ENCODE results near the gene HDAC9.

The HDAC9 gene

DNA sequence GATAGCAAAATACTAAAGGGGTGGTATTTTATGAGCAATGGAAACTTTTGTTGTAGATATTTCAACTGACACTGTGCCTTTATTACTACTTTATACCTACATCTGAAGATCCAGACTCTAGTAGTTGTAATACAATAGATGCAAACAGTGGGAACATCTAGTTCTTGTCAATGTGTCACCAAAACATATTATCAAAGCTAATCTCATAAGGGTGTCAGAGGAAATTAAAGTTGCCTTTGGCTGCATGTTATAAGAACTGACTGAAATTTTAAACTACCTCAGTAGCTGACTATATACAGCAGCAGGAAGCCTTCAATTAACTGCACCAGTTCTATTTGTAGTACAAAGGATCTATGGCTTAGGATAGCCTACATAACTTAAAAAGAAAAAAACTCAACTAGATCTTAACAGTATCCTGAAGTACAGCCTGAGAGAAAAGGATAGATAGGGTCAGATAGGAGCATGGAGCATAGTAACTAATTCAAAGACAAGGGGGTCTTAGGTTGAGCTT lies 30.9 kb downstream of the HDAC9 start:
- DNase-seq (ENCODE audit: low spot score) = no peak

DNA sequence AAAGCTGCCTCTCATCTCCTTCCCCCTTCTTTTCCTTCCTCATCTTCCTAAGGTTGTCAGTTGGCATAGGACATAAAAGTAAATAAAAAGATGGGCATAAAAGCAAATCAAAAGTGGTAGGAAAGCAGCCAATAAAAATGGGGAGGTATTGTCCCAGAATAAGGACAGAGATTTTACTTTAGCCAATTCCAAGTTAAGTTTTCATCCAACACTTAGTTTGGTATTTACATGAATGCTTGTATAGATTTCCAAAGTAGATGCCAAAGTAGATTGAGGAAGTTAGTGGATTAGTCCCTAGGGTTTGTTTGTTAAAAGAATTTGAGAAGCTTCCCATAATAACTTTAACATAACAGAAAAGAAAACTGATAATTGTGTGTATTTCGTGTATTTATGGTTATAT lies 33.7 kb downstream of the HDAC9 start:
- DNase-seq (ENCODE audit: low spot score) = no peak

- no peak for DNase-seq (ENCODE audit: low spot score)
These were observed 35.0 kb downstream of the HDAC9 start for GRCh38 chr7:18530224-18531179.

DNA sequence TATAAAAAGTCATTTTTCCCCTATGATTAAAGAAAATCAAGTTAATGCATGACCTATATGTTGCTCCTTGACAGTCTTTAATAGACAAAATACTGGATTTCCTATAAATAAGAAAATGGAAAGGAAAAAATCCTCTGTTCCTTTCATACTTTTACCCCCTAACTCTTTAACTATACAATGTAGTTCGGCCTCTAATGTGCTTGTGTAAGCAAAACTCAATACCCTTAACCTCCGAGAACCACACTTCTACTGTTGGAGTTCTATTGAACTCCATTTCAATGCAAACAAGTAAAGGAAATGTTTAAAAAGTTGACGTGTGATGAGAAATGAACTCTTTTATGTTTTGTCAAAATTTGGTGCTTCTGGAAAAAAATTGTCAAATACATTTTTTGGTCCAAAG lies 36.0 kb downstream of the HDAC9 start:
- no peak for DNase-seq (ENCODE audit: low spot score)

- DNase-seq (ENCODE audit: low spot score) = no peak
These were observed 37.3 kb downstream of the HDAC9 start for GRCh38 chr7:18532813-18533212.

- no peak for DNase-seq (ENCODE audit: low spot score)
These were observed 38.9 kb downstream of the HDAC9 start for GRCh38 chr7:18534481-18534880.

DNA sequence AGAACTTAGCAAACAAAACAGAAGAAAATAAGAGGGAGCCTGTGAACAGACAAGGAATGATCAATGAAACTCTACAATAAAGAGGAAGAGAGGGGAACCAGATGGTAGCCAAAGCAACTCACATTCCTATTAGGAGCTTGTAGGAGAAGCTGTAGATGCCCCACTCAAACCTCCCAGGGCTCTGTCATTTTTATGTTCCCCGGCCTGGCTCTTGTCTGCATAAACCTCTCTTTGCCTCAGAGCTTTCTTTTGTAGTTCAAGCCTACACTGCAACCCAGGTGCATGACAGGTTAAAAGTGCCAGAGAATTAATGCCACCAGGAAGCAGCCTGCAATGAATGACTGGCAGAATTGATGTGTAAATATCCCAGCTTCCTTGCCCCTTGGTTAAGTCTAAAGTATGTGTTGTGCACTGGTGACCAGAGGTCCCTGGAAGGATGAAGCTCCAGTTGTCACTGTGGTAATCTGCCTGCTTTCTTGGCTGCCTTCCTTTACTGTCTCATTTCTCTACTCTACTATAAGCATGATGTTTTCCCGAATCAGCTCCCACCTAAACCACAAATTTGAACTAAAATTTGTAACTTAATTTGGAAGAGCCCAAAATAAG lies 40.4 kb downstream of the HDAC9 start:
- no peak for DNase-seq (ENCODE audit: low spot score)

- DNase-seq (ENCODE audit: low spot score) = no peak
These were observed 40.9 kb downstream of the HDAC9 start for GRCh38 chr7:18536486-18536885.

DNA sequence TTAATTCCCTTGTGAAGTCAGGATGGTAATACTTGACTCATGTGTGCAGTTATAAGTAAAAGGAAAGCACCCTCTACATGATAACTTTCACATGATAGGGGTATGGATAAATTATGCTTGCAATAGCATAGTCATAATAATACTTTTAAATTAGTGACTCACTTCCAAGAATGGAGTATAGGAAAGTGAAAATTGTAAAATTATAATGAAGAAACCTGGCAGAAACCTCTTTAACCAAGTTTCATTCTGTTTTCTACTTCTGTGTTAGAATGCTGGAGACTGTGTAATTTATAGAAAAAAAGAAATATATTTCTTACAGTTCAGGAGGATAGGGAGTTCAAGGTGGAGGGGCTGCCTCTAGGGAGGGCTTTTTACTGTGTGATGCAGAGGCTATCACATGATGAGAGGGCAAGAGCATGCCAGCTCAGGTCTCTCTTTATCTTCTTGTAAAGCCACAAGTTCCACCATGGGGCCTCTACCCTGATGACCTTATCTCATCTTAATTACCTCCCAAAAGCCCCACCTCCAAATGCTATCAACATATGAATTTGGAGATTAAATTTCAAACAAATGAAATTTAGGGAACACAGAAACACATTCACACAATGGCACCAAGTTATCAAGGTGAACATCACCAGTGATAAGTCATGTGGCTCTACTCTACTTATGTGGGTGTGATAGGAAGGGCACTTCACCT lies 43.2 kb downstream of the HDAC9 start:
- no peak for DNase-seq (ENCODE audit: low spot score)

GRCh38 chr7:18540396-18540795 lies 44.8 kb downstream of the HDAC9 start:
- no peak for DNase-seq (ENCODE audit: low spot score)

DNA sequence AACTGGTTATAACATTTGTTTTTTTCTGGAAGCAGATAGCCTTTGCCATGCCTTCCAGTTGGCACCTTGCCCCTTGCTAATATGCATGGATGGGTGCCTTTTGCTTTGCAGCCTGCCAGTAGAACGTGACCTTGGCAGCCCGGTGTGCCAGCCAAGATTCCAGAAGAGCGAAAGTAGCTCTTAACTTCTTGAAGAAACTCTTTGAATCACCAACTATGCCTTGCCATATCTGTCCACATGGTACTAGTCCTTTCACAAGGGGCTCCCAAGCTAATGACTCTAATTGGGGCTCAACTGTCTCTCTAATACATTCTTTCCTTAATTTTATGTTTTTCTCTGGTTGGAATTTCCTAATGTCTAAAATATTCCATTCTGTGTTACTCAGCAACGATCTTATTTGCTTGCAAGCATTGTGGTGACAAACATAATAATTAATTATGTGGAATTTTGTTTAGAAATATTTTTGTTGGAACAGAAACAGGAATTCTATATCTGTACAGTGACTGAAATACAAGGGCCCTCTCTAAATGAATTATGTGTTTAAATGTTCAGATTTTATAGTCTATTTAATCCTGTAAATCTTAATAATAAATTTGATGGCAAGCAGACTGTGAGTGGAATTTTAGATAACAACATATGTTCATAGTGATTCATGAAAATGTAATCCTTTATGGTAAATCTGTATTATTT lies 45.8 kb downstream of the HDAC9 start:
- peak; percentile 23 for DNase-seq (ENCODE audit: low spot score)

DNA sequence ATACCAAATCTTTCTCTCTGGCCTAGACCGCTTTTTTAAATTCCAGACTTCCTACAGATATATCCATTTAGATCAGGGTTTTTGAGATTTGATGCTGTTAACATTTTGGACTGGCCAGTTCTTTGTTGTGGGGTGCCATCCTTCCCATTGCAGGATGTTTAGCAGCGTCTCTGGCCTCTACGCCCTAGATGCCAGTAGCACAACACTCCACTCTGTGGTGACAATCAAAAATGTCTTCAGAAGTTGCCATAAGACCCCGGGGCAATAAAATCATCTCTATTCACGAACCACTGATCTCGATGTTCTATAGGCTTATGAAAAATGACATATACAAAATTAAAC lies 46.3 kb downstream of the HDAC9 start:
- no peak for DNase-seq (ENCODE audit: low spot score)

DNA sequence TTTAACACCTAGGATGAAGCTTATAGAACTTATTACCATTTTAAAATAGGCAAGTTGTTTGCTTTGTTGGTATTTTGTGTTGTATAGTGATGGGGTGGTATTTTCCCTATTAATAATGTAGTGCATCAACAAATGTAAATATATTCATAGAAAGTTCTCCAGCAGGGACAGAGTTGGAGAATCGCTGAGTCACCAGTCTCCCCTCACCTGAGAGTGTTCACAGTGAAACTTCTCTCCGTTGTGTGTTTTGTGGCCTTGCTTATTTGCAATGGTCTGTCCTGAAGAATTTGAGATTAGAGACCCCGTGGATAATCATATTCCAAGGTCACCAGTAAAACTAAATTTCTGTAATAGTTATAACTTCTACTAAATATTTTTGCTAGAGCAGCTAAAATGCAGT lies 51.0 kb downstream of the HDAC9 start:
- DNase-seq (ENCODE audit: low spot score) = no peak

GRCh38 chr7:18547509-18548187 lies 52.1 kb downstream of the HDAC9 start:
- no peak for DNase-seq (ENCODE audit: low spot score)

DNA sequence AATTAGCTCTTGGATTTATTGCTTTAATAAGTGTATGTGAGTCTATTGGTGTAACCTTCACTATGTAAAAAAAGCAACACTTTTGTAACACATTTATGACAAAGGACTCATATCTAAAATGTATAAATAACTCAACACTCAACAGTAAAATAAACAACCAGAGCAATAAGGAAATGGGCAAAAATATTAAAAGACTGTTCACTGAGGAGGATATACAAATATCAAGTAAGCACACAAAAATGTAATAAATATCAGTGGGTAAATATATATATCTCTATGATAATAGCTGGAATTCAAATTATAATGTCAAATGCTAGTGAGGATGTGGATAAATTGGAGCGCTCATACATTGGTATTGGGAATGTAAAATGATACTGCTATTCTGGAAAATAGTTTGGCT lies 53.0 kb downstream of the HDAC9 start:
- no peak for DNase-seq (ENCODE audit: low spot score)

DNA sequence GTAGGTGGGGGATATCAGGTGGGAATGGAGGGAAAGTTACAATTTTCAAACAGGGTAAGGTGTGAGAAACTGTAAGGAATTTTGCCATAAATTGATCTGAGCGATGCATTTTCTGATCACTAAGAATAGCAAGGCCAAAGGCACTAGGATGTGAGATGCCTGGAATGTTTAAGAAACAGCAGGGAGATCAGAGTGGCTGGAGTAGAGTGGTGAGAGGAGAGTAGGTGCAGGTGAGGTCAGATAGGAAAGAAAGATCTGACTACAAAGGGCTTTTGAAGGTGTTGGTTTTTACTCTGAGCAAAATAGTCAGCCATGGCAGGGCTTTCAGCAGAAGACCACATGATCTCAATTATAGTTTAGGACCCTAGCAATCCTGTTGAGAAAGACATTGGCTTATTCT lies 55.0 kb downstream of the HDAC9 start:
- DNase-seq (ENCODE audit: low spot score) = no peak

- DNase-seq (ENCODE audit: low spot score) = no peak
These were observed 56.9 kb downstream of the HDAC9 start for GRCh38 chr7:18552316-18552916.

DNA sequence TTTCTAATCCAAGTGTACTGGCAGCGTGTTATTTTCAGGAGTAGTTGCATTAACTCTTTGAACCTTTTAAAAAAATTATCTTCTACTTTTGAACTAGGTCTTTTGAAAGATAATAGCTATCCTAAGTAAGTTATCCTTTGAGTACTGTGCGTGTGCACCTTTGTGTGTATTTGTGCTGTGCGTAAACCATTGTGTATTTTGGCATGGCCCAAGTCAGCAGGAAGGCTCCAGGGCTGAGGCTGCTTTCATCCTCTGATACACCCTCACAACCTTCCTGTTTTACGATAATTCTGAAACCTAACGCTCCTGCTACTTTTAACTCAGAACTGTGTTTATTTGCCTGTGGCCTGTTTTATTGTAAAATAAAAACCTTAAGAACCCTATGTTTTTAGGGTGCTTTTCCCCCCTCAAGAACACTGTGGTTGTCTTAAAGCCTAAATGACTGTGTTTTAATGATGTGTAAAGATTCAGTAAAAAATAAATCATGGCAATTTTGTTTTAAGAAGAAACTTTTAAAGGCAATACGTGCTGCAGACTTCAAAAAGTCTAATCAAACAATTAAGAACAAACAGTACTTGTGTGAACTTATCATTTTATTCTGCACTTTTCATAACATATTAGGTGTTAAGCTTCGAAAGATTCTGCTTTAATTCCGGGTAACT lies 57.5 kb downstream of the HDAC9 start:
- no peak for DNase-seq (ENCODE audit: low spot score)

DNA sequence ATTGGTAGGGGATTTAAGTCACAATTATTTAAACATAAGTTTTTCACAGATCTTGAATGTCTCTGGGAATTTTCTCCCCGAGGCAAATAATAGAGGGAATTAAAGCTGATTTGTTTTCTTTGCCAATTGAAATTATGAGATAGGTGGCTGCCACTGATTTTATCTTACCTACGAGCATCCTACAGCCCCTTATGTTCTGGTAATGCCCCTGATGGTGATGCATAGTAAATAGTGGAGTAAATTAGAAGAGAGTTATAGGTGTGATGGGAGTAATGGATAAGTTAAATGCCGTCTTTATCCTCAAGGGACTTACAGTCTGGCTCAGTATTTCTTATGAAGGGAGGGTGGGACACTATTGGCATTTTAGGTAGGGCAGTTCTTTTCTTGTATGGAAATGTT lies 58.1 kb downstream of the HDAC9 start:
- no peak for DNase-seq (ENCODE audit: low spot score)

DNA sequence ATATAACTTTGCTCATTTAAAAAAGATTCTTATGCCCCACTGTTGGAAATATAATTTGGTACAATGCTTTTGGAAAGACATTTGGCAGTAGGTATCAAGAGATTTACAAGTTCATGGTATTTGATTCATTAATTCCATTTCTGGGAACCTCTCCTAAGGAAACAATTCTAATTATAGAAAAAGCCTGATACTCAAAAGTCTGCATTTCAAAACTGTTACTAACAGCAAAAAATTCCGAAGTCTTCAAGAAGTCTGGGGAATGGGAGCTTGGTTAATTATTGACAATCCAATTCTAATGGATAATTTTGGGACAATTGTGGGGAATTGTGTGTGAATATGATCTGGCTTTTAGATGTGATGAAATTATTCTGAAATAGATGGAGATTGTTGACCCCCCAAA lies 59.6 kb downstream of the HDAC9 start:
- no peak for DNase-seq (ENCODE audit: low spot score)

- DNase-seq (ENCODE audit: low spot score) = no peak
These were observed 60.4 kb downstream of the HDAC9 start for GRCh38 chr7:18555968-18556367.

All from AG08396 (cell line).